HepG2 (cell line): ENCODE data around the gene NRDC. TPM values are rescaled to one million over a fixed set of nuclear protein-coding genes. Genes with fewer than 3 reads are reported as not detected.

Source experiments
- ATAC-seq: fragments of 200-7000 bp; cut with Tn5 transposase; 3 replicates; pipeline ENCODE4 v1.9.1; 2020; ENCODE audit warnings: mild to moderate bottlenecking, moderate library complexity
- BruUV-seq: library from RNA; stranded (reverse); fragments of 400-500 nt; replicated peaks from 2 replicates; lab custom pipeline; 2021; lab: Mats Ljungman, UMichigan
- CTCF ChIA-PET: fragments of 300-600 bp; formaldehyde crosslinking; extraction: SDS; loops from one replicate; lab custom pipeline; 2021; ENCODE audit warnings: low total read pairs, inconsistent platforms, low intra/inter-chr PET ratio; lab: Yijun Ruan, JAX
- POLR2A ChIA-PET: fragments of 350-600 bp; sonication (Branson Sonifier 250); formaldehyde crosslinking; loops from one replicate; lab custom pipeline; 2020; ENCODE audit warnings: antibody characterized with exemption, inconsistent platforms; lab: Yijun Ruan, JAX
- DNase-seq: peaks from one replicate; pipeline ENCODE4 v3.0.0-alpha.2; 2015; ENCODE audit warnings: low spot score
- FAIRE-seq: peaks from 3 replicates; lab custom pipeline; 2011; peaks lifted over from hg19 to GRCh38; lab: Jason Lieb, UNC
- H2AFZ ChIP-seq: one replicate; pipeline ENCODE4 v1.6.1; 2011; ENCODE audit warnings: low read length, inconsistent platforms
- H3K27ac ChIP-seq: fragments of 300-600 bp; 3 replicates; pipeline ENCODE4 v1.8.0; 2011; ENCODE audit warnings: mixed run types, mild to moderate bottlenecking, mixed read lengths, low read length, inconsistent platforms; ENCODE audit not compliant: insufficient read depth; ENCODE audit errors: extremely low read length
- H3K27me3 ChIP-seq, 2 experiments: fragments of 200-600 bp in 1 of 2; 2 replicates in 1 of 2; 3 replicates in 1 of 2; pipeline versions ENCODE4 v1.6.0 to v1.8.0; 2011; ENCODE audit warnings: low read length in 2 of 2, mild to moderate bottlenecking in 2 of 2, moderate library complexity in 2 of 2, inconsistent platforms in 1 of 2; ENCODE audit not compliant: insufficient read depth in 2 of 2, control insufficient read depth in 1 of 2
- H3K36me3 ChIP-seq, 2 experiments: fragments of 200-600 bp in 1 of 2; replicated peaks in 1 of 2; 2 replicates in 1 of 2; 3 replicates in 1 of 2; pipeline versions ENCODE4 v1.5.1 to v1.8.0; 2011; ENCODE audit warnings: low read length in 2 of 2, inconsistent platforms in 1 of 2; ENCODE audit not compliant: insufficient read depth in 2 of 2, control insufficient read depth in 1 of 2
- H3K4me1 ChIP-seq: 2 replicates; pipeline ENCODE4 v1.5.1; 2012; ENCODE audit warnings: low read length, inconsistent platforms; ENCODE audit not compliant: insufficient read depth
- H3K4me2 ChIP-seq: 2 replicates; pipeline ENCODE4 v1.6.0; 2011; ENCODE audit warnings: low read depth, low read length, inconsistent platforms
- H3K4me3 ChIP-seq, 3 experiments: fragments of 200-600 bp in 1 of 3; sonication (generic), shearing (Covaris generic) in 1 of 3; replicated peaks in 1 of 3; 2 replicates each; pipeline ENCODE4 v1.5.1; 2011 to 2016; ENCODE audit warnings: low read length in 3 of 3, inconsistent platforms in 2 of 3, low read depth in 2 of 3, mild to moderate bottlenecking in 2 of 3, control low read depth in 1 of 3, mixed read lengths in 1 of 3; ENCODE audit not compliant: insufficient read depth in 1 of 3
- H3K79me2 ChIP-seq: one replicate; pipeline ENCODE4 v1.6.1; 2011; ENCODE audit warnings: low read length, inconsistent platforms; ENCODE audit not compliant: insufficient read depth
- H3K9ac ChIP-seq: 2 replicates; pipeline ENCODE4 v1.6.0; 2011; ENCODE audit warnings: mild to moderate bottlenecking, low read depth, low read length, inconsistent platforms; ENCODE audit not compliant: insufficient read depth
- H3K9me3 ChIP-seq: 2 replicates; pipeline ENCODE4 v1.5.1; 2012; ENCODE audit warnings: mild to moderate bottlenecking, low read length
- H4K20me1 ChIP-seq: 2 replicates; pipeline ENCODE4 v1.6.0; 2011; ENCODE audit warnings: inconsistent platforms, mild to moderate bottlenecking, low read length, moderate library complexity; ENCODE audit not compliant: insufficient read depth
- ARID2 ChIP-seq: sonication (generic); formaldehyde crosslinking; IDR thresholded peaks from 2 replicates; pipeline ENCODE4 v1.8.1; 2022; ENCODE audit warnings: mild to moderate bottlenecking, missing genetic modification reagents, borderline replicate concordance
- ARNT2 ChIP-seq: sonication (generic); formaldehyde crosslinking; IDR thresholded peaks from 2 replicates; pipeline ENCODE4 v1.8.0; 2022; ENCODE audit warnings: mild to moderate bottlenecking, low read depth, missing genetic modification reagents, moderate library complexity
- CBFB ChIP-seq: sonication (generic); formaldehyde crosslinking; IDR thresholded peaks from 2 replicates; pipeline ENCODE4 v1.4.0; 2020; ENCODE audit warnings: missing genetic modification reagents
- CBX1 ChIP-seq: IDR thresholded peaks from one replicate; pipeline ENCODE4 v1.6.1; 2016; ENCODE audit warnings: antibody characterized with exemption, low read depth
- ELF3 ChIP-seq: IDR thresholded peaks from 2 replicates; pipeline ENCODE4 v1.6.1; 2016; ENCODE audit warnings: missing genetic modification reagents, missing compliant biosample characterization
- FOSL2 ChIP-seq: sonication (generic); formaldehyde crosslinking; IDR thresholded peaks from 2 replicates; pipeline ENCODE4 v1.4.0; 2020; ENCODE audit warnings: missing genetic modification reagents
- KLF11 ChIP-seq: IDR thresholded peaks from 2 replicates; pipeline ENCODE4 v1.6.1; 2016; ENCODE audit warnings: missing compliant biosample characterization
- MLLT10 ChIP-seq: sonication (generic); formaldehyde crosslinking; IDR thresholded peaks from 2 replicates; pipeline ENCODE4 v1.4.0; 2020; ENCODE audit warnings: missing genetic modification reagents
- NFIC ChIP-seq: IDR thresholded peaks from 2 replicates; pipeline ENCODE4 v1.6.1; 2012; ENCODE audit warnings: mild to moderate bottlenecking, low read length, inconsistent platforms
- POLR2AphosphoS5 ChIP-seq: IDR thresholded peaks from 2 replicates; pipeline ENCODE4 v1.6.1; 2012; ENCODE audit warnings: low read depth, low read length
- SATB2 ChIP-seq: sonication (generic); formaldehyde crosslinking; IDR thresholded peaks from 2 replicates; pipeline ENCODE4 v1.5.0; 2020; ENCODE audit warnings: missing genetic modification reagents
- SCMH1 ChIP-seq: sonication (generic); formaldehyde crosslinking; IDR thresholded peaks from 2 replicates; pipeline ENCODE4 v1.9.0; 2021; ENCODE audit warnings: missing genetic modification reagents, mild to moderate bottlenecking, borderline replicate concordance
- TEAD3 ChIP-seq: optimal IDR thresholded peaks from 2 replicates; pipeline ENCODE3; 2016; ENCODE audit warnings: borderline replicate concordance
- XRCC5 ChIP-seq: fragments of 200-400 bp; formaldehyde crosslinking; optimal IDR thresholded peaks from 2 replicates; pipeline ENCODE3; 2017; ENCODE audit warnings: mild to moderate bottlenecking, low read length
- ZBTB42 ChIP-seq: sonication (generic); formaldehyde crosslinking; IDR thresholded peaks from 2 replicates; pipeline ENCODE4 v1.5.0; 2020; ENCODE audit warnings: mild to moderate bottlenecking, missing genetic modification reagents
- ZBTB7B ChIP-seq: sonication (generic); formaldehyde crosslinking; IDR thresholded peaks from 2 replicates; pipeline ENCODE4 v1.4.0; 2020; ENCODE audit warnings: missing genetic modification reagents
- ZNF547 ChIP-seq: sonication (generic); formaldehyde crosslinking; IDR thresholded peaks from 2 replicates; pipeline ENCODE4 v1.5.1; 2020; ENCODE audit warnings: mild to moderate bottlenecking, missing genetic modification reagents
- ZNF713 ChIP-seq: sonication (generic); formaldehyde crosslinking; IDR thresholded peaks from 2 replicates; pipeline ENCODE4 v1.4.0; 2020; ENCODE audit warnings: mild to moderate bottlenecking, missing genetic modification reagents
- WGBS: methylation state at CpG from one replicate; pipeline ENCODE4 v1.1.6; 2017; ENCODE audit warnings: low lambda C conversion rate; 5-methylcytosine and 5-hydroxymethylcytosine counted together
- in situ Hi-C: cut with HindIII; loops from 2 replicates; pipeline ENCODE4 v1.10.0; 2017; ENCODE audit warnings: low pct_unique_long_range_greater_than_20kb; ENCODE audit not compliant: extremely low pct_ligation_motif_present
- intact Hi-C: fragments of 100-400 bp; cut with micrococcal nuclease; formaldehyde crosslinking; loops from one replicate; pipeline ENCODE4 v1.10.0; 2022; ENCODE audit not compliant: unreplicated experiment
- polyA plus RNA-seq, 8 experiments: library from polyadenylated mRNA; depleted of rRNA in 3 of 8; stranded (reverse) in 7 of 8; unstranded in 1 of 8; fragments of >200 nt; fragmentation: Illumina TruSeq in 4 of 8; extraction: Trizol in 4 of 8; gene quantifications; 2 replicates each; pipeline versions ENCODE4 v1.2.1 to v1.2.3, GENCODE V29; 2011 to 2016; ENCODE audit warnings: low read depth in 4 of 8, missing spikeins in 1 of 8, mixed read lengths in 1 of 8; ENCODE audit not compliant: insufficient read depth in 1 of 8
- total RNA-seq, 5 experiments: library from RNA; depleted of rRNA; stranded (reverse); fragments of >200 nt; fragmentation: Illumina TruSeq; extraction: Trizol; gene quantifications; 2 replicates each; pipeline ENCODE4 v1.2.3, GENCODE V29; 2016; ENCODE audit warnings: low read depth in 1 of 5
- TF ChIP-seq, protein P1 (sequence below): sonication (generic); formaldehyde crosslinking; IDR thresholded peaks from 2 replicates; pipeline ENCODE4 v1.9.0; 2021; ENCODE audit warnings: missing genetic modification reagents, borderline replicate concordance
- TF ChIP-seq, protein P2 (sequence below): sonication (generic); formaldehyde crosslinking; IDR thresholded peaks from 2 replicates; pipeline ENCODE4 v1.8.1; 2023; ENCODE audit warnings: missing genetic modification reagents, inconsistent platforms, borderline replicate concordance

NRDC gene
- total and polyA plus RNA-seq, 2 of the 13 experiments (the other 11 are each of a cell fraction or from before 2014, with no cell fraction given): 57.6 to 64.9 TPM

DNA sequence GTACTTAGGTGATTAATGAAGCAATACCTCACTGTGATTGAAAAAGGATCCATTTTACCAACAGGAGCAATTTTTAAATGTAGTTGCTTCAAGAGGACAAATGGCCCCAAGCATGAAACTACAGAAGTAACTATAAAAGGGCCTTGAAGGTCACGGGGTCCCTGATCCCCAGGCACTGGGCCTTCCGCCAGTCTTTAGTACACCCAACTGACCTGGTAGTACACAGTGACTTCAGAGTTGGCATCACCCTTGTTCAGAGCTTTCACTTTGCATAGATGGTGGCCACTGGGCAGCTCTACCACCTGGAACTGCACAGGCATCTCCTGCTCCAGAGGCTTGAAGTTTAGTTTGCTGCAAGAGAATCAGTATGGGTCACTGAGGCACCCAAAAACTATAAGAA, 84.3 kb downstream of the NRDC start:
- intact Hi-C loops (no loop called here), in situ Hi-C loops (no loop called here)
- H4K20me1 ChIP-seq: no peaks in the 10 kb centered on the region
- no peak for TF ChIP-seq CBX1
- TF ChIP-seq ZNF547: no peak
- no peak for TF ChIP-seq SATB2 (CRISPR knock-in tag)
- TF ChIP-seq FOSL2 (CRISPR knock-in tag): no peak
- TF ChIP-seq CBFB (CRISPR knock-in tag): no peak
- TF ChIP-seq ZBTB42 (CRISPR knock-in tag): no peak
- TF ChIP-seq, protein P1, sequence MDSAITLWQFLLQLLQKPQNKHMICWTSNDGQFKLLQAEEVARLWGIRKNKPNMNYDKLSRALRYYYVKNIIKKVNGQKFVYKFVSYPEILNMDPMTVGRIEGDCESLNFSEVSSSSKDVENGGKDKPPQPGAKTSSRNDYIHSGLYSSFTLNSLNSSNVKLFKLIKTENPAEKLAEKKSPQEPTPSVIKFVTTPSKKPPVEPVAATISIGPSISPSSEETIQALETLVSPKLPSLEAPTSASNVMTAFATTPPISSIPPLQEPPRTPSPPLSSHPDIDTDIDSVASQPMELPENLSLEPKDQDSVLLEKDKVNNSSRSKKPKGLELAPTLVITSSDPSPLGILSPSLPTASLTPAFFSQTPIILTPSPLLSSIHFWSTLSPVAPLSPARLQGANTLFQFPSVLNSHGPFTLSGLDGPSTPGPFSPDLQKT (CRISPR knock-in tag): no peak
- TF ChIP-seq ZBTB7B (CRISPR knock-in tag): no peak
- no peak for TF ChIP-seq ARID2 (CRISPR knock-in tag)
- no peak for TF ChIP-seq NFIC
- no peak for TF ChIP-seq ELF3 (CRISPR knock-in tag)
- no peak for TF ChIP-seq POLR2AphosphoS5
- no peak for TF ChIP-seq ZNF713 (CRISPR knock-in tag)
- no peak for TF ChIP-seq XRCC5
- TF ChIP-seq ARNT2 (CRISPR knock-in tag): no peak
- no peak for TF ChIP-seq KLF11 (CRISPR knock-in tag)
- TF ChIP-seq, protein P2, sequence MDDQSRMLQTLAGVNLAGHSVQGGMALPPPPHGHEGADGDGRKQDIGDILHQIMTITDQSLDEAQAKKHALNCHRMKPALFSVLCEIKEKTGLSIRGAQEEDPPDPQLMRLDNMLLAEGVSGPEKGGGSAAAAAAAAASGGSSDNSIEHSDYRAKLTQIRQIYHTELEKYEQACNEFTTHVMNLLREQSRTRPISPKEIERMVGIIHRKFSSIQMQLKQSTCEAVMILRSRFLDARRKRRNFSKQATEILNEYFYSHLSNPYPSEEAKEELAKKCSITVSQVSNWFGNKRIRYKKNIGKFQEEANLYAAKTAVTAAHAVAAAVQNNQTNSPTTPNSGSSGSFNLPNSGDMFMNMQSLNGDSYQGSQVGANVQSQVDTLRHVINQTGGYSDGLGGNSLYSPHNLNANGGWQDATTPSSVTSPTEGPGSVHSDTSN (CRISPR knock-in tag): no peak
- TF ChIP-seq MLLT10 (CRISPR knock-in tag): no peak
- no peak for TF ChIP-seq SCMH1 (CRISPR knock-in tag)
- no peak for TF ChIP-seq TEAD3
- no peak overlapping the region for H3K9ac ChIP-seq
- no peak overlapping the region for H3K4me2 ChIP-seq
- POLR2A ChIA-PET: no interaction called here
- no peaks in the 10 kb centered on the region for H3K9me3 ChIP-seq
- peaks cover 18 to 72% of the 10 kb centered on the region in 2 experiments for H3K36me3 ChIP-seq
- 100% methylated on average over 2 of the region's 2 CpGs for WGBS
- no peak for FAIRE-seq
- no peak for DNase-seq
- CTCF ChIA-PET: no interaction called here
- no peak overlapping the region for H2AFZ ChIP-seq
- H3K79me2 ChIP-seq: no peaks in the 10 kb centered on the region
- no peak for ATAC-seq
- H3K4me1 ChIP-seq: no peaks in the 10 kb centered on the region
- no TSS peak for BruUV-seq
- no peak overlapping the region for H3K4me3 ChIP-seq
- no peak overlapping the region for H3K27ac ChIP-seq
- H3K27me3 ChIP-seq: no peaks in the 10 kb centered on the region
